Endothelial cell (in vitro differentiated cells): ENCODE data around the gene MED22. TPM values are rescaled to one million over a fixed set of nuclear protein-coding genes. Genes with fewer than 3 reads are reported as not detected.

Source experiments
- DNase-seq: peaks from one replicate; pipeline ENCODE4 v3.0.0; 2021; ENCODE audit warnings: low spot score
- H3K27ac Mint-ChIP-seq: one replicate; pipeline ENCODE4 v1.8.0; 2021; ENCODE audit warnings: mixed read lengths, inconsistent platforms; ENCODE audit not compliant: unreplicated experiment
- H3K27me3 Mint-ChIP-seq: one replicate; pipeline ENCODE4 v1.8.0; 2021; ENCODE audit warnings: mild to moderate bottlenecking, moderate library complexity, mixed read lengths, inconsistent platforms; ENCODE audit not compliant: unreplicated experiment
- H3K36me3 Mint-ChIP-seq: one replicate; pipeline ENCODE4 v1.8.0; 2021; ENCODE audit warnings: mild to moderate bottlenecking, low read depth, mixed read lengths, inconsistent platforms; ENCODE audit not compliant: unreplicated experiment
- H3K4me1 Mint-ChIP-seq: one replicate; pipeline ENCODE4 v1.8.0; 2021; ENCODE audit warnings: mild to moderate bottlenecking, mixed read lengths, inconsistent platforms; ENCODE audit not compliant: unreplicated experiment
- H3K4me3 Mint-ChIP-seq: one replicate; pipeline ENCODE4 v1.8.0; 2021; ENCODE audit warnings: mild to moderate bottlenecking, mixed read lengths, inconsistent platforms; ENCODE audit not compliant: unreplicated experiment
- H3K9me3 Mint-ChIP-seq: one replicate; pipeline ENCODE4 v1.8.0; 2021; ENCODE audit warnings: mixed read lengths, inconsistent platforms; ENCODE audit not compliant: unreplicated experiment
- CTCF ChIP-seq: fragments of 200-600 bp; sonication (generic); IDR thresholded peaks from one replicate; pipeline ENCODE4 v1.5.0; 2021; ENCODE audit warnings: antibody characterized with exemption; ENCODE audit not compliant: unreplicated experiment
- total RNA-seq: library from RNA; stranded (reverse); fragmentation: NEBNext Ultra II Directional; extraction: Animal tissue kit (Norgen Biotek cat#: 25700); gene quantifications from one replicate; pipeline ENCODE4 v1.2.1, GENCODE V29; 2021; ENCODE audit not compliant: unreplicated experiment

MED22 gene
- total RNA-seq, 1 donor from 2014 or later = 32.9 TPM

GRCh38 chr9:133359399-133360175, 11.7 kb upstream of the MED22 start:
- Mint-ChIP-seq H3K36me3 (peaks cover 42% of the 10 kb centered on the region), H3K4me3 (no peak overlapping the region), H3K27me3 (peaks cover 5% of the 10 kb centered on the region), H3K9me3 (no peaks in the 10 kb centered on the region), H3K4me1 (peaks cover 6% of the 10 kb centered on the region), H3K27ac (no peak overlapping the region)
- DNase-seq = peak; percentile 35
- no peak for TF ChIP-seq CTCF

- no peak for TF ChIP-seq CTCF
- no peak for DNase-seq
- H3K4me1 Mint-ChIP-seq = peaks cover 6% of the 10 kb centered on the region
- peaks cover 35% of the 10 kb centered on the region for H3K36me3 Mint-ChIP-seq
- H3K27me3 Mint-ChIP-seq = peaks cover 5% of the 10 kb centered on the region
- H3K9me3 Mint-ChIP-seq = no peaks in the 10 kb centered on the region
- H3K4me3 Mint-ChIP-seq = peak overlapping the region; percentile 87
- H3K27ac Mint-ChIP-seq = no peak overlapping the region
Observed at GRCh38 chr9:133357656-133358055, 9.7 kb upstream of the MED22 start.

- TF ChIP-seq CTCF = no peak
- H3K4me1 Mint-ChIP-seq = peaks cover 6% of the 10 kb centered on the region
- peak within 1 kb of the TSS; percentile 81 for H3K27ac Mint-ChIP-seq
- no peaks in the 10 kb centered on the region for H3K9me3 Mint-ChIP-seq
- H3K36me3 Mint-ChIP-seq = peaks cover 35% of the 10 kb centered on the region
- H3K4me3 Mint-ChIP-seq = peak within 1 kb of the TSS; percentile 98
- H3K27me3 Mint-ChIP-seq = peaks cover 5% of the 10 kb centered on the region
- peak; percentile 69 for DNase-seq
Observed at GRCh38 chr9:133356391-133357091, 8.6 kb upstream of the MED22 start, which contains the start of the genes SURF1 and SURF2. SURF1 (minus strand) TSS chr9:133356487; CDS start chr9:133356453, 34 bp downstream. SURF2 (plus strand) TSS chr9:133356550; CDS start chr9:133356593, 43 bp downstream.

- peaks cover 5% of the 10 kb centered on the region for H3K27me3 Mint-ChIP-seq
- peak overlapping the region; percentile 98 for H3K4me3 Mint-ChIP-seq
- H3K4me1 Mint-ChIP-seq = peaks cover 6% of the 10 kb centered on the region
- peak; percentile 27 for DNase-seq
- TF ChIP-seq CTCF = no peak
- peak overlapping the region; percentile 81 for H3K27ac Mint-ChIP-seq
- peaks cover 34% of the 10 kb centered on the region for H3K36me3 Mint-ChIP-seq
- H3K9me3 Mint-ChIP-seq = no peaks in the 10 kb centered on the region
Observed at GRCh38 chr9:133355881-133356357, 8.0 kb upstream of the MED22 start.

- H3K36me3 Mint-ChIP-seq = peaks cover 39% of the 10 kb centered on the region
- no peak for TF ChIP-seq CTCF
- peaks cover 5% of the 10 kb centered on the region for H3K27me3 Mint-ChIP-seq
- DNase-seq = no peak
- H3K4me3 Mint-ChIP-seq = peak overlapping the region; percentile 98
- H3K27ac Mint-ChIP-seq = no peak overlapping the region
- H3K4me1 Mint-ChIP-seq = peaks cover 6% of the 10 kb centered on the region
- no peaks in the 10 kb centered on the region for H3K9me3 Mint-ChIP-seq
Observed at GRCh38 chr9:133354766-133355165, 6.8 kb upstream of the MED22 start.
